GM20000 (cell line): ENCODE data around the gene TMEM31.

Experiments used
- DNase-seq: peaks from one replicate; pipeline ENCODE4 v3.0.0; 2012; ENCODE audit warnings: low spot score
- TF ChIP-seq, protein P1 (sequence below): IDR thresholded peaks from 2 replicates; pipeline ENCODE4 v1.5.1; 2012; ENCODE audit warnings: mild to moderate bottlenecking, control low read depth; ENCODE audit errors: extremely low read depth, missing control alignments

The TMEM31 gene

DNA sequence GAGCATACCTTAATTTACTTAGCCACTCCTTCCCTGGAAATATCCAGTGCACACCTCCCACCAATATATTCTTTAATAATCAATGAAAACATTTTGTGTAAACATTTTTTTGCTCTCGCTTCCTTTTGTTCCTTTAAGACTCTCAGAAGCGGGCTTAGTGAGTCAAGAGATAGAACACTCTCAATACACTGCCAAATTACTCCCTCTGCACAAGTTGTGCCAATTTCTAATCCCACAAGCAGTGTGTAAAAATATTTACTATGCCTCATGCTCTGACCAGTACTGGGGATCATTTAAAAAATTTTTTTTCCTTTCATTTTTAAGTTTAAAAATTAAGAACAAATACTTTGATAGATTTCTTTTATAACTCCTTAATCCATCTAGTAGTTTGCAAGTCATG is 29.3 kb upstream of the TMEM31 start:
- TF ChIP-seq, protein P1, sequence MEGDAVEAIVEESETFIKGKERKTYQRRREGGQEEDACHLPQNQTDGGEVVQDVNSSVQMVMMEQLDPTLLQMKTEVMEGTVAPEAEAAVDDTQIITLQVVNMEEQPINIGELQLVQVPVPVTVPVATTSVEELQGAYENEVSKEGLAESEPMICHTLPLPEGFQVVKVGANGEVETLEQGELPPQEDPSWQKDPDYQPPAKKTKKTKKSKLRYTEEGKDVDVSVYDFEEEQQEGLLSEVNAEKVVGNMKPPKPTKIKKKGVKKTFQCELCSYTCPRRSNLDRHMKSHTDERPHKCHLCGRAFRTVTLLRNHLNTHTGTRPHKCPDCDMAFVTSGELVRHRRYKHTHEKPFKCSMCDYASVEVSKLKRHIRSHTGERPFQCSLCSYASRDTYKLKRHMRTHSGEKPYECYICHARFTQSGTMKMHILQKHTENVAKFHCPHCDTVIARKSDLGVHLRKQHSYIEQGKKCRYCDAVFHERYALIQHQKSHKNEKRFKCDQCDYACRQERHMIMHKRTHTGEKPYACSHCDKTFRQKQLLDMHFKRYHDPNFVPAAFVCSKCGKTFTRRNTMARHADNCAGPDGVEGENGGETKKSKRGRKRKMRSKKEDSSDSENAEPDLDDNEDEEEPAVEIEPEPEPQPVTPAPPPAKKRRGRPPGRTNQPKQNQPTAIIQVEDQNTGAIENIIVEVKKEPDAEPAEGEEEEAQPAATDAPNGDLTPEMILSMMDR = no peak
- DNase-seq = no peak

DNA sequence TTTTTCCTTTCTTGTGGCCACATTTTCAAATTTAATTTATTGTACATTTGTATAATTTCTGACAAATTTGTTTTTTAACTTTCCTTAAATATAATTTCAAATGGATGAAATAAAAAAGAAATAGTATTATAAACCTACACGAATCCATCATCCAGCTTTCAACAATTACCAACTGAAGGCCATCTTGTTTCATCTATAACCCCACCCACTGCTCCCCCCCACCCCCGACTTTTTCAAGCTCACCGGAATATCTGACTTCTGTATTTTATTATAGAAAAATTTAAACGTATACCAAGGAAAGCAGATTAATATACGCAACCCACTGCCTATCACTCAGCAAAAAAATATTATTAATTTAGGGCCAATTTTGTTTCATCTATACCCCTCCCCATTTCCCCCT is 25.3 kb upstream of the TMEM31 start:
- peak; percentile 5 for DNase-seq
- TF ChIP-seq, protein P1 = no peak

DNA sequence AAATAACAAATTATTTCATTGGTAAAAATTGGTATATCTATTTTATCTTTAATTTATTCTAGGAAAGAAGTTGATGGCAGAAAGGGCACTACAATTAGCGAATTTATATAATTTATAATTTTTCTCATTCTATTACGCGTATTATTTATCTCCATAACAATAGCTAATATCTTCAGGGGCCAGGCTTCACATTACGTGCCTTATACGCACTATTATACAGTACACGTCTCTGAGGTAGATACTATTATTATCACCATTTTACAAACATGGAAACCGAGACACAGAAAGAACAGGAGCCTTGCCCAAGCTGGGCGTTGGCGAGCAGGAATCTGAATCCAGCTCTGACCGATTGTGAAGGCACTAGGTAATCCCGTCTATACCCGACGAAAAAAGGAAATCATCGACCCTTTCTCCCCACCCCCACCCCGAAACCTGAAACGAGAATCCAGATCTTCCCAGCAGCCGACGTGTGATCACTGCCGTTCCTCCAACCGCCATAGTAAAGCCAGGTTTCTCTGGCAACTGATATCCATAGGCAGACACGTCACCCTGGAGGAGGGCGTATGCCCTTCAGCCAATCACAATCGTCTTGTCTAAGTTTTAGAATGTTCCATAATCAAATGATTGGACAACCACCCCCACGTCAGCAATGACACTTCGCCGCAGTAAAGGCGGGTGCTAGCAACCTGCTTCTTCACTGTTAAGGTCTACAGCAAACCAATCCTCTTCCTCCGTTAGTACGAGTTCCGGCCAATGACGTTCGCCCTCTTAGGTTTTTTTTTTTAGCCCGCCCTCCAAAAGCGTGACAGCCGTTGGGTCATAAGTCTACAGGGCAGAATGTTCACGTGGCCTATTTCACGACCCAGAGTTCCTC is 24.3 kb upstream of the TMEM31 start, which contains the start of gene MORF4L2:
MORF4L2 (minus strand) TSS at position 501 of the 874 bp plus-strand sequence. CDS start 9,672 bp downstream, outside the sequence.
- TF ChIP-seq, protein P1 = no peak
- peak; percentile 75 for DNase-seq

DNA sequence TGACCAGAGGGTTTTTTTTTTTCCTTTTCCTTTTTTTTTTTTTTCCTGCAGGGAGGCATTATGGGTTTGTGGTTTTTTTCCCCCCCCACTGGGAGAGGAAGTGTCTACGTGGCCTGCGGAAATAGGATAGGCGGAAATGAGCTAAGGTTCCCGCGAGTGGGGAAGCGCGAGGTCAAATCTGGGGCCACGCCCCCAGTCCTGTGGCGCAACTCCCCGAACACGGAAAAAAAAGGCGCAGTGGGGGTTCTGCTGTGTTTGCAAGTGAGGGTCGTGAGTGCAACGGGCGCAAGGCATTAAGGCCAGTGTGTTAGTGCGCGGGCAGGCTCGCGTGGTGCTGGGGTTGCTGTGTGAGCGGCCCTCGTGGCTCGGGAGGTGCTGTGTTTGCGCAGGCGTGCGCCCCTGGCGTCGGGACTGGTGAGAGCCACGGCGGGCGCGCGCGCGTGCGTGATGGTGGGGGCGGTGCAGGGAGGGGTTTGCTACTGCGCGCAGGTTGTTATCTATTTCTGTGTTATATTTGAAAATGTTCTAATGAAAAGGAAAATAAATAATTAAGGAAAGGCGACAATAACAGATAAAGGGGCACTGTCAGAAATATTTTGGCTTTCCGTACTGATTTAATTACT is 23.5 kb upstream of the TMEM31 start:
- TF ChIP-seq, protein P1 = no peak
- DNase-seq = peak; percentile 50

DNA sequence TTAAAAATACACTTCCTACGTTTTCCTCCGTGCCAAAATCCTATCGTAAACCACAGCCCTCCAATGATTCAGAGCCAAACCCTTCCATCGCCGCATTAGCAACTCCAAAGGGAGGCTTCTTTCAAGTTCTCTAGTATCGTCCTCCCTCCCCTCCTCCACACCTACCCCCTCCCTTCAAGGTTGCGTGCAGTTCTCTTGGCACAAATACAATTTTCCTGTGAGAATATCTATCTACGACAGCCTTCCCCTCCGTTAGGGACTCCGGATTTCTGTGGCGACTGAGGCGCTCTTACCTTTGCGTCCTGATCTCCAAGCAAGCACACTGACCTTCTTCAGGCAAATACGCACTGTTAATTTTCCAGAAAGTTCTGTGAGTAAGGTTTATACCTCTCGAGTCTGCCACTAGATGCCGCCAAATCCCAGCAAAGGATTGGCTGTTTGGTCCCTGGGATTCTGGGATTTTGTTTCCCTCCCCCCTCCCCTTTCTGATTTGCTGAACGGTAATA is 23.0 kb upstream of the TMEM31 start:
- DNase-seq = peak; percentile 9
- TF ChIP-seq, protein P1 = no peak

DNA sequence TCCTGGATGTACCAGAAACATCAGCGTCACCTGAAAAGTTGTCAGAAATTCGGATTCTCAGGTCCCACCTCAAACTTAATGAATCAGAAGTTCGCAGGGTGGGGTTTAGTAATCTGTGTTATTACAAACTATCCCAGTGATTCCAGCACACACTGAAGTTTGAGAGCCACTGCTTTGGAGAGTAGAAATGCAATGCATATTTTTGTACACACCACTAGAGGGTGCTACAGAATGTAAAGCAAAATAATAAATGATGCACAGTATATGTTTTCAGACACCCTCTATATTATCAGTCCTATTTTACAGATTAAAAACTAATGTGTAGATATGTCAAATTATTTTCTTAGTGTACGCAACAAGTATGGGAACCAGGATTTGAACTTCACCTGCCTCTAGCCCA is 21.8 kb upstream of the TMEM31 start:
- DNase-seq = peak; percentile 10

DNA sequence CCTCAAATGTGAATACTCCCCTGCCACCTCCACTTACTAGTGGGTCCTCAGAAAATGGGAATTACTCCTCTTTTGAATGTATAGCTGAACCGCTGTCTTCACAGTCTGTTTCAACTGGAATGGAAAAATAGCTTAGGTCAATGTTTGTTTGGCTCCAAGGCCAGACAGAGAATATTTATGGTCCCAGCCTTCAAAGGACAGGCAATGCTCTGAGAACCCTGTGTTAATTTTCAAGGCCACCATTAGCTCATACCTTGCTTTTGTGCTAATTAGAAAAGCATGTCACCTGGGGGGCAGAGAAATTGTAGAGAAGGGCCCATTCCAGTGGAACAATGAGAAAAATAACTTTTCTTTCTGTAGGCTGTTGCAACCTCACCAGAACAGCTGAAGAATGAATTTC is 19.6 kb upstream of the TMEM31 start:
- TF ChIP-seq, protein P1 = no peak
- no peak for DNase-seq

More for the DNA sequence above, 21.8 kb upstream of the TMEM31 start:
- TF ChIP-seq, protein P1 = peak; percentile 18
